WERI-Rb-1 (cell line): ENCODE measurements around the gene SGO1.
"Not testable (repeated sequence)": the region's sequence is repeated elsewhere in the genome, so short reads cannot be mapped to it uniquely, and the experiment has no call there.

Experiments used
- DNase-seq: peaks from one replicate; pipeline ENCODE4 v3.0.0-alpha.2; 2020
- H3K27ac ChIP-seq: fragments of 250-450 bp; sonication (Bioruptor Pico); 2 replicates; pipeline ENCODE4 v1.5.1; 2020; ENCODE audit warnings: mild to moderate bottlenecking, moderate library complexity
- H3K27me3 ChIP-seq: fragments of 250-450 bp; sonication (Bioruptor Pico); 2 replicates; pipeline ENCODE4 v1.5.1; 2021; ENCODE audit warnings: mild to moderate bottlenecking, low read depth, moderate library complexity; ENCODE audit not compliant: insufficient read depth, severe bottlenecking
- H3K36me3 ChIP-seq: fragments of 250-450 bp; sonication (Bioruptor Pico); 2 replicates; pipeline ENCODE4 v1.5.1; 2020; ENCODE audit warnings: mild to moderate bottlenecking, moderate library complexity
- H3K4me3 ChIP-seq: 2 replicates; pipeline ENCODE4 v1.5.1; 2011; ENCODE audit warnings: low read depth, mild to moderate bottlenecking, control low read depth, low read length
- H3K9me3 ChIP-seq: fragments of 250-450 bp; sonication (Bioruptor Pico); 2 replicates; pipeline ENCODE4 v1.5.1; 2021; ENCODE audit warnings: mild to moderate bottlenecking, moderate library complexity; ENCODE audit not compliant: severe bottlenecking
- TF ChIP-seq, protein P1 (sequence below): IDR thresholded peaks from 2 replicates; pipeline ENCODE4 v1.5.1; 2011; ENCODE audit warnings: low read depth, mild to moderate bottlenecking, control low read depth, inconsistent platforms, low read length

SGO1 gene

DNA sequence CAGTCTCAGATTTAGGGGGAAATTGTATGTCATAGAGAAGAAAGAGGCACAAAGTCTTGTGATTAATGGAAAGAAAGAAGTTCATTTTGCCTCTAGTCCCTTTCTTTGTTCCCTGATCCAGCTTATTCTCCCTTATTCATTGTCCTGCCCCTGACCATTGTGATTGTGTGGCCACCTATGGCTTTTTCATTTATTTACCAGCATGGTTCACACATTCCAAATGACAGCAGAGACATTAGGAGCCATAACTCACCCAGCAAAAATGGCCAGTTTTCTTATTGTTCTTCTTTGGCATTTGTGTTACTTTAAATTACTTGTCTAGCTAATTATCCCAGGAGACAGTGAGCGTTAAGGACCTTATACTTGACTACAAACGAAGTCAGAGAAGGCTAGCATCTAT lies 36.3 kb upstream of the SGO1 start:
- H3K27ac ChIP-seq, result no peak overlapping the region

DNA sequence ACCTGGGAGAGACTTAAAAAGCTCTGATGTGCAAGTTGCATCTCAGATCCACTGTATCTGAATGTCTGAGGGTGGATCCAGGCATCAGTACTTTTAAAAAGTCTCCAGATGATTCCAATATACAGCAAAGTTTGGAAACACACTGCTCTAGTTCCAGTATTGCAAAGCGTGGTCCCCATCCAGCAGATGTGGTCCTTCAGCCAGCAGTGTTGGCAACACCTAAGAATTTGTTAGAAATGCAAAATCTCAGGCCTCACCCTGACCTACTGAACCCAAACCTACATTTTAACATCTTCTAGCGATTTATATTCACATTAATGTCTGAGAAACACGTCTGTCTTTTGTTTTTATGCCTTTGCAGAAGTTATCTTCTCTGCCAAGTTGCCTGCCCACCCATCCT lies 32.2 kb upstream of the SGO1 start:
- Histone ChIP-seq H3K36me3 (no peaks in the 10 kb centered on the region), H3K27ac (no peak overlapping the region), H3K9me3 (no peaks in the 10 kb centered on the region), H3K4me3 (no peak overlapping the region), H3K27me3 (no peaks in the 10 kb centered on the region)
- TF ChIP-seq, protein P1, sequence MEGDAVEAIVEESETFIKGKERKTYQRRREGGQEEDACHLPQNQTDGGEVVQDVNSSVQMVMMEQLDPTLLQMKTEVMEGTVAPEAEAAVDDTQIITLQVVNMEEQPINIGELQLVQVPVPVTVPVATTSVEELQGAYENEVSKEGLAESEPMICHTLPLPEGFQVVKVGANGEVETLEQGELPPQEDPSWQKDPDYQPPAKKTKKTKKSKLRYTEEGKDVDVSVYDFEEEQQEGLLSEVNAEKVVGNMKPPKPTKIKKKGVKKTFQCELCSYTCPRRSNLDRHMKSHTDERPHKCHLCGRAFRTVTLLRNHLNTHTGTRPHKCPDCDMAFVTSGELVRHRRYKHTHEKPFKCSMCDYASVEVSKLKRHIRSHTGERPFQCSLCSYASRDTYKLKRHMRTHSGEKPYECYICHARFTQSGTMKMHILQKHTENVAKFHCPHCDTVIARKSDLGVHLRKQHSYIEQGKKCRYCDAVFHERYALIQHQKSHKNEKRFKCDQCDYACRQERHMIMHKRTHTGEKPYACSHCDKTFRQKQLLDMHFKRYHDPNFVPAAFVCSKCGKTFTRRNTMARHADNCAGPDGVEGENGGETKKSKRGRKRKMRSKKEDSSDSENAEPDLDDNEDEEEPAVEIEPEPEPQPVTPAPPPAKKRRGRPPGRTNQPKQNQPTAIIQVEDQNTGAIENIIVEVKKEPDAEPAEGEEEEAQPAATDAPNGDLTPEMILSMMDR, result no peak
- no peak for DNase-seq

More for the DNA sequence above, 36.3 kb upstream of the SGO1 start:
- Histone ChIP-seq H3K9me3 (no peaks in the 10 kb centered on the region), H3K36me3 (no peaks in the 10 kb centered on the region), H3K4me3 (no peak overlapping the region), H3K27me3 (no peaks in the 10 kb centered on the region)
- no peak for DNase-seq
- TF ChIP-seq, protein P1, result no peak

DNA sequence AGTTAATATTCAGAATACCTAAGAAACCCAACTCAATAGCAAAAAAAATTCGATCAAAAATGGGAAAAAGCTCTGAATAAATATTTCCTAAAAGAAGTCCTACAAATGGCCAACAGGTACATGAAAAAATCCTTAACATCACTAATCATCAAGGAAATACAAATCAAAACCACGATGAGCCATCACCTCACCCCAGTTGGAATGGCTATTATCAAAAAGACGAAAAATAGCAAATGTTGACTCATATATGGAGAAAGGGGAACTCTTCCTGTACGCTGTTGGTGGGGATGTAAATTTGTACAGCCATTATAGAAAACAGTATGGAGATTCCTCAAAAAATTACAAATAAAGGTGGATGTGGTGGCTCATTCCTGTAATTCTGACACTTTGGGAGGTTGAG lies 29.6 kb upstream of the SGO1 start:
- Histone ChIP-seq H3K9me3 (no peaks in the 10 kb centered on the region), H3K36me3 (no peaks in the 10 kb centered on the region), H3K4me3 (no peak overlapping the region), H3K27me3 (no peaks in the 10 kb centered on the region), H3K27ac (no peak overlapping the region)
- no peak for DNase-seq
- TF ChIP-seq, protein P1, result no peak

DNA sequence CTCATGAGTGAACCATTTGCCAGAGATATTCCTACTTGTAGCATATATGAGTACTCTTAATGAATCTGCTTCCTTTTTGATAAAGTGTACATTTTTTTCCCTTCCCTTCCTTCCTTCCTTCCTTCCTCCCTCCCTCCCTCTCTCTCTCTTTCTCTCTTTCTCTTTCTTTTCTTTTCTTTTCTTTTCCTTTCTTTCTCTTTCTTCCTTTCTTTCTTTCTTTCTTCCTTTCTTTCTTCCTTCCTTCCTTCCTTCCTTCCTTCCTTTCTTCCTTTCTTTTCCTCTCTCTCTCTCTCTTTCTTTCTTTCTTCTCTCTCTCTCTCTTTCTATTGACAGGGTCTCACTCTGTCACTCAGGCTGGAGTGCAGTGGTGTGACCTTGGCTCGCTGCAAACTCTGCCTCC lies 27.5 kb upstream of the SGO1 start:
- not testable (repeated sequence) for H3K36me3 ChIP-seq, H3K27ac ChIP-seq, H3K27me3 ChIP-seq, H3K9me3 ChIP-seq, DNase-seq, H3K4me3 ChIP-seq

- not testable (repeated sequence) for DNase-seq, H3K27ac ChIP-seq, H3K36me3 ChIP-seq, H3K4me3 ChIP-seq, H3K9me3 ChIP-seq, H3K27me3 ChIP-seq
Measured at GRCh38 chr3:20207945-20208344, 21.9 kb upstream of the SGO1 start.

DNA sequence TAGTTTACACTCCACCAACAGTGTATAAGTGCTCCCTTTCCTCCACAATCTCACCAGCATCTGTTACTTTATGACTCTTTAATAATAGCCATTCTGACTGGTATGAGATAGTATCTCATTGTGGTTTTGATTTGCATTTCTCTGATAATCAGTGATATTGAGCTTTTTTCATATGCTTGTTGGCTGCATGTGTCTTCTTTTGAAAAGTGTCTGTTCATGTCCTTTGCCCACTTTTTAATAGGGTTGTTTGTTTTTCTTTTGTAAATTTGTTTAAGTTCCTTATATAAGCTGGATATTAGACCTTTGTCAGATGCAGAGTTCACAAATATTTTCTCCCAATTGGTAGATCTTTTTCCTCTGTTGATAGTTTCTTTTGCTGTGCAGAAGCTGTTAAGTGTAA lies 19.9 kb upstream of the SGO1 start:
- not testable (repeated sequence) for H3K4me3 ChIP-seq, DNase-seq, H3K9me3 ChIP-seq, H3K27ac ChIP-seq, H3K27me3 ChIP-seq, H3K36me3 ChIP-seq

- DNase-seq, result no peak
Measured at GRCh38 chr3:20201143-20201542, 15.1 kb upstream of the SGO1 start.

More at GRCh38 chr3:20201143-20201542, 15.1 kb upstream of the SGO1 start:
- TF ChIP-seq, protein P1, result no peak
- Histone ChIP-seq H3K9me3 (no peaks in the 10 kb centered on the region), H3K36me3 (no peaks in the 10 kb centered on the region), H3K4me3 (no peak overlapping the region), H3K27me3 (no peaks in the 10 kb centered on the region), H3K27ac (no peak overlapping the region)
